Right ventricle myocardium superior (tissue), 1 donor: ENCODE data around the gene PYGO1. TPM values are rescaled to one million over a fixed set of nuclear protein-coding genes. Genes with fewer than 3 reads are reported as not detected.
"Not testable (repeated sequence)": the region's sequence is repeated elsewhere in the genome, so short reads cannot be mapped to it uniquely, and the experiment has no call there.

Experiments used
- ATAC-seq: fragments of 200-7000 bp; cut with Tn5 transposase; one replicate; pipeline ENCODE4 v1.9.1; 2020; ENCODE audit warnings: mild to moderate bottlenecking; ENCODE audit not compliant: poor library complexity
- DNase-seq: peaks from one replicate; pipeline ENCODE4 v3.0.0-alpha.2; 2020
- intact Hi-C: fragments of 100-400 bp; cut with DNase I; formaldehyde crosslinking; loops from one replicate; pipeline ENCODE4 v1.11.2; 2022
- long read RNA-seq: library from polyadenylated mRNA; unstranded; transcript quantifications from one replicate; pipeline ENCODE4 v2.0.0, GENCODE V29; 2021
- total RNA-seq: library from RNA; stranded (reverse); fragmentation: NEBNext Ultra II Directional; extraction: Animal tissue kit (Norgen Biotek cat#: 25700); gene quantifications from one replicate; pipeline ENCODE4 v1.2.1, GENCODE V29; 2021
- donor health status: DM: no; HTN: yes; CAD: no; lungs with severe emphysema.

PYGO1 gene, protein sequence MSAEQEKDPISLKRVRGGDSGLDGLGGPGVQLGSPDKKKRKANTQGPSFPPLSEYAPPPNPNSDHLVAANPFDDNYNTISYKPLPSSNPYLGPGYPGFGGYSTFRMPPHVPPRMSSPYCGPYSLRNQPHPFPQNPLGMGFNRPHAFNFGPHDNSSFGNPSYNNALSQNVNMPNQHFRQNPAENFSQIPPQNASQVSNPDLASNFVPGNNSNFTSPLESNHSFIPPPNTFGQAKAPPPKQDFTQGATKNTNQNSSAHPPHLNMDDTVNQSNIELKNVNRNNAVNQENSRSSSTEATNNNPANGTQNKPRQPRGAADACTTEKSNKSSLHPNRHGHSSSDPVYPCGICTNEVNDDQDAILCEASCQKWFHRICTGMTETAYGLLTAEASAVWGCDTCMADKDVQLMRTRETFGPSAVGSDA
- 6.0 TPM for total RNA-seq
- long read RNA-seq, partial matches to known transcripts: 0 of 3 reads
- long read RNA-seq, other reads (novel, unspliced or antisense): 2 of 3 reads

DNA sequence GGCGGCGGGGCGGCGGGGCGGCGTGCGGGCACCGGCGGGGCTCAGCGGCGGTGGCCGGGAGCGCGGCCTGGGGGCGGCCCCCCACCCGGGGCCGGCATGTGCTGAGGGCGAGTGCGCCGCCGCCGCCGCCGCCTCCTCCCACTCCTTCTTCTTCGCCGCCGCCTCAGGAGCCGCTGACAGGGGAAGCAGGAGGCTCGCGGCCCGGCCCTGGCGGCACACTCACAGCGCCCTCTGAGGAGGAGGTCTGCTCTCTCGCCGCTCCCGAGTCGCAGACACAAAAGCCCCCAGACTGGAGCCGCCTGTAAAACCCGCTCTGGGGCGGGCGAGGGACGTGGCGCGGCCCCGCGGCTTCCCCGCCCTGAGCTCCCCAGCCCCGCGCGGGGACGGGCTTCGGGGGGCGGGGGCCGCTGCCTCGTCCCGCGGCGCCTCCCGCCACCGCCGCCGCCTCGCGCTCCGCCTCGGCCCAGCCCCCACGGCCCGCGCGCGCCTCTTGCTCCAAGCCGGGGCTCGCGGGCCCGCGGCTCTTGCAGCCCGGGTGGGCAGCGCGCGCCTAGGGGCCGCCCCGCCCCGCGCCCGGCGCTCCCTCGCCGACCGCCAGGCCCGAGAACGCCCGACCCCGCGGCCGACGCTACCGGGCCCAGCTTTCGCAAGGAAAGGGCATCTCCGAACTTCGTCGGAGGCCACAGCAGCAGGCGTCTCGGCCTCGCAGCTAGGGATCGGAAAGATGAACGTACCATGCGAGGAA lies at the start of gene PYGO1:
Gene PYGO1 (minus strand): TSS at position 276 of the 745 bp plus-strand sequence. CDS start 462 bp downstream, outside the sequence.
- peak; percentile 94 for ATAC-seq
- DNase-seq: peak; percentile 71
- intact Hi-C loops: no loop called here

DNA sequence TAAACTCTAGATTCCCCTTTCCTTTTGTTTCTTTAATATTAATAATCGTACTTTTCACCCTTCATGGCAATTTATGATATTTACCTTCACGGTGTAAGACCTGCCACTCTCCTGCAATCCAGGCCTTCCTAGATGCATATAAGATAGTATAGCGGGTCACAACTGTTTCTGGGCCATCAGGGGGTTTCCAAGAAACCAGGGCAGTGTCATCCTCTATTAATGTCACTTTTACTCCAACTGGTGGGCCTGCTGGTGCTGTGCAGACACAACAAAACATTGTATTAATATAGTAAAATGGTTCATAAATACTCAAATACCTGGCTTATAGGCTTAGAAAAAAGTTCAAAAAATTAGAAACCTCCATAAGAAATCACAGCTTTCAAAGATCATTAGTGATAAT lies 48.9 kb upstream of the PYGO1 start:
- intact Hi-C loops: no loop called here
- DNase-seq (no peak), ATAC-seq (no peak)

DNA sequence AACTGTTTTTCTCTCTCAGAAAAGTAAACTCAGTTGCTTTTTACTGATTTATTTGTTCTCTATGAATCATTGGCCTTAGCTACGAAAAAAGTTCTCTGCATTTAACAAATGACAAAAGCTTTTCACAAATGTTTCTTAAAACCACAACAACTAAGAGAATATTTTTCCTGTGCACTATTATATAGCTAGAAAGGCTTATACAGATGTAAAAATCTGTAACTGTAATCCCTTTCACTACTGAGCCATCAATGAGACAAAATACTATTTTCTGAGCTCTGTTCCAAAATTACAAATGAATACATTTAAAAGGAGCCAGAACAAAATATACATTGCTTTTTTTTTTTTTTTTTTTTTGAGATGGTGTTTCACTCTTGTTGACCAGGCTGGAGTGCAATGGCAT lies 45.6 kb upstream of the PYGO1 start:
- DNase-seq (no peak), ATAC-seq (no peak)
- intact Hi-C loops: no loop called here

DNA sequence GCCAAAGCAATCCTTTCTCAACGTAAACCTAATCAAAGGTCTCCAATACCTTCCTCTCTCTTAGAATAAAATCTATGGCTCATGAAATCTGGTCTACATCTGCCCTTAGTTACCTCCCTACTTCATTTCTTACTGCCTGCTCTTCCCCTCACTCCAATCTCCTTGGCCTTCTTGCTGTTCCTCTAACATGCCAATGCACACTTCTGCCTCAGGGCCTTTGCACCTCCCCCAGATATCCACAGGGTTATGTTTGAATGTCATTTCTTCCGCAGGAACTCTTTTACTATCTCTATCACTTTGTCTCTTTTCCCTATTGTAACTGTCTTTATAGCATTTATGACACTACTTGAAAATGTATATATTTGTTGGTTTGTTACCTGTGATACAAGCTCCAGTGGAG lies 44.3 kb upstream of the PYGO1 start:
- intact Hi-C loops: no loop called here
- ATAC-seq (no peak), DNase-seq (no peak)

DNA sequence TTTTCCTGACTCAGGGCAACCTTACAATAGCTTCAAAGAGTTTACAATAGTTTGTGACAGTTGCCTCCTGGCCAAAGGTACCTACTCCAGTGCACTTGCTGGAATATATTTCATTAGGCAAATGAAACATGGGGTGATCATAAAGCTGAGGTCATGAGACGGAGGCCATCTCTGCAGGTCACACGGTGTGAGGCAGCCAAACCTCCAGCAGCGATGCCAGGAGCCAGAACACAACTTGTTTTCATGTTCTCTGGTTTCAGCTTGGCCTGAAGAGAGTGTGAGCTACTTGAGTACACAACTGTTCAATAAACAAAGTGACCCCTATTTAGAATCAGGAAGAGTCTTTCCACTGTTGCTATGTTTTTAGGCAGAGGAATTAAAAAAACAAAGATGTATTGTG lies 42.7 kb upstream of the PYGO1 start:
- intact Hi-C loops: no loop called here
- DNase-seq: no peak
- ATAC-seq: no peak

DNA sequence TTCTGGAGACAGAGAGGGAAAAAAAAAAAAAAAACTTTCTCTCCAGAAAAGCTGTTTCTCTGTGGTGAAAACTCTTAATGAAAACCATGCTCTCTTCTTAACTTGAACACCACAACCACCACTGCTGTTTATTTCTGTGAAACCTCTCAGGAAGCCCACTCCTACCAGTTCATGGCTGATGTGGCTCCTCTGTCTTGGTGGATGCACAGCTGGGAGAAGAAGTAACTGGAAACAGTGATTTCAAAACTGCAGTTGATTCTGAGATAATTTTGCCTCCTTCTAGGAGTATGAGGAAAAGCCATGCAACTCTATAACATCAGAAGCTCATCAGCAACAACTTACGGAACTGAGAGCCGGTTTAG lies 40.2 kb upstream of the PYGO1 start:
- DNase-seq (no peak), ATAC-seq (no peak)
- intact Hi-C loops: no loop called here

DNA sequence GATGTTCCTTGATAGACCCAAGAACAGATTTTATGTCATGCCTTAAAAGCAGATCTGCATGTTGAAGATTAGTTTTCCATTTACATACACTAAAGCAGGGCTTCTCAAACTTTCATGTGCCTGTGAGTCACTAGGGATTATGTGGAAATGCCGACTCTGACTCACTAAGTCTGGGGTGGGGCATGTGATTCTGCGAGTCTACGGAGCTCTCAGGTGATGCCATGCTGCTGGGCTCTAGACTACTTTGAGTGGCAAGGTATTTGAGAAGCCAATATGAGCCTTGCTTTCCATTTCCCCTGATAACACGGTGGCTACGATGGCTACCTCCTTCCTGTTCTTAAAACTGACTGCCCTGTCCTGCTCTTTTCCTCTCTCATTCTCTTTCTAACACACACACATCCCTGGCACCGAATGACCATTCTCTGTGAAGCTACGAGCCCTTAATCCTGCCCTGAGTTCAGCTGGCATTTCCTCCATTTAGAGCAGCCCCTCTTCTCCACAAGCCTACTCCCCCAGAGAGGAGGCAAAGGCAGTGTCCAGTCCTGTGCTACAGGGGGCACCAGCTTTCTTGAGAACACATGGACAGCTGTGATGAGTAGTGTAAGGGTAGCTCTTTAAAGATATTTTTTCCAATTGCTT lies 39.7 kb upstream of the PYGO1 start:
- DNase-seq: no peak
- intact Hi-C loops: no loop called here
- ATAC-seq: no peak

DNA sequence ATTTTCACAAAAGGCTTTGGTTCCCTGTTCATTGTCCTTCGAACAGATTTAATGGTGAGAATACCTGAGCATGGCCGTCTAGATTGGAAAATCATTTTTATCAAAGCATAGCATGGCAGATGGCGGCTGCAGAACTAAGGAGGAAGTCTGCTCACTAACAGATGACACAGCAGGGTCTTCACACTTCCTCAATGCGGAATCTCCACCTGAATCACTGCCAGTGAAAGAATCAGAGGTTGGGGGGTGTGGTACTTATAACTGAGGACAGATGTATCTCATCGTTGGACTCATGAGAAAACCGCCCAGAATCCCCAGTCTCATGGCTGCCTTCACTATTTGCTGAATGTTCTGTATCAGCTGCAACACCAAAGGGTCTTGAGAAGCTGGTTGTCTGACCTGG lies 31.6 kb upstream of the PYGO1 start:
- intact Hi-C loops: no loop called here
- no peak for ATAC-seq

DNA sequence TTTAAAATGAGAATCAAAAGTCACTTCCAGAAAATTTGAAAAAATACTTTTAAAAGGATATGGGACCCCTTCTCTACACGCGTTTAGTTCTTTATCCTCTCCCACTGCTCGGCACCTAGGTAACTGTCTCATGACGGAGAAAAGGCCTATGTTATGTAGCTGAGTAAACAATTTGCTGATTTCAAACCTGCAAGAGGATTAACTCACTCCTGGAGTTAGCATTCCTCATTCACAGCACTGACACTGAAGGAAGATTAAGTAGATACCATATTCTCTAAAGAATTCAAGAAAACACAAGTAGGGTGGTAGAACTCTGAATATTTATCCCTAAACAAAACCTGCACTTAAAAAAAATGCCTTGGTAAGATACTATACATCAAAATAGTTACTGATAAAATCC lies 30.2 kb upstream of the PYGO1 start:
- intact Hi-C loops: no loop called here
- DNase-seq (no peak), ATAC-seq (no peak)

More for the DNA sequence above, 31.6 kb upstream of the PYGO1 start:
- DNase-seq: no peak

DNA sequence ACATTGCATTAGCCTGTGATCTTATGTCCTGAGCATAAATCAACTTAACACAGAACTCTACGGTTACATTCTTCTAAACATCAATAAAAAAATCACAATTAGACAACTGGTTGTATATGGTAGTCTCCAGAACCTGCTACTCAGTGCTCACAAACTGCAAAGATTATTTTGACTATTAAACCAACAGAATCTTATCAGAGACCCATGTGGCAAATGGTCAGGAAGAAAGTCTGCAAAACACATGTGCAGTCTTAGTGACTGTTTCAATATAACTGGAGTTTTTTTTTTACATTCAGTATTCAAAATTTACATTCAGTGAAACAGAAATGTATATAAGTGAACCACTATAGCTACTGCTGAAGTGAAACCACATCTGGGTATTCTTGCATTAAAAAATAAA lies 27.3 kb upstream of the PYGO1 start:
- ATAC-seq: no peak
- no peak for DNase-seq
- intact Hi-C loops: no loop called here

DNA sequence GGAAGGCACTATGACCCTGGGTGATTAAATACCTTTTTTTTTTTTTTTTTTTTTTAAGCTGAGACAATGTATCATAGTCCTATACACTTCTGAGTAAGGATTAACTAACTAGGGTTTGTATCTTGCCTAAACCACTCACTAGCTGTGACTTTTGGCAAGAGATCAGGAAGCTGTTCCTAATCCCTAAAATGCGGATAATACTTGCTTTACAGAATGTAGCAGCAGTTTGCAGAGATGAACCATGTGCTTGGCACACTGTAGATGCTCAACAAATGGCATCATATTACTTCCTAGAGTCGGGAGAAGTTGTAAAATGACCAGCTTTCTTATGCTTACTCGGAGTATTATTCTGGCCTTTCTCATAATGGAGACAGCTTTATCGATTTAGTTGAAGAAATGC lies 25.6 kb upstream of the PYGO1 start:
- intact Hi-C loops: no loop called here
- ATAC-seq: no peak

DNA sequence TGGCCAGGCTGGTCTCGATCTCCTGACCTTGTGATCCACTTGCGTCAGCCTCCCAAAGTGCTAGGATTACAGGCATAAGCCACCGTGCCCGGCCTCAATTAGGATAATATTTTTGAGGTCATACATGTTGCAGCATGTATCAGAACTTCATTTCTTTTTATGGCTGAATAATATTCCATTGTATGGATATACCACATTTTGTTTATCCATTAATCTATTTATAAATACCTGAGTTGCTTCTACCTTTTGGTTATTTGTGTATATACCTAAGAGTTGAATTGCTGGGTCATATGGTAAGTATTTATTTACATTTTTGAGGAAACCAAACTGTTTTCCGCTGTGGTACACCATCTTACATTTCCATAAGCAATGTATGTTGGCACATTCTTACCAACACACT lies 18.1 kb upstream of the PYGO1 start:
- intact Hi-C loops: no loop called here
- no peak for DNase-seq
- no peak for ATAC-seq

More for the DNA sequence above, 25.6 kb upstream of the PYGO1 start:
- no peak for DNase-seq

DNA sequence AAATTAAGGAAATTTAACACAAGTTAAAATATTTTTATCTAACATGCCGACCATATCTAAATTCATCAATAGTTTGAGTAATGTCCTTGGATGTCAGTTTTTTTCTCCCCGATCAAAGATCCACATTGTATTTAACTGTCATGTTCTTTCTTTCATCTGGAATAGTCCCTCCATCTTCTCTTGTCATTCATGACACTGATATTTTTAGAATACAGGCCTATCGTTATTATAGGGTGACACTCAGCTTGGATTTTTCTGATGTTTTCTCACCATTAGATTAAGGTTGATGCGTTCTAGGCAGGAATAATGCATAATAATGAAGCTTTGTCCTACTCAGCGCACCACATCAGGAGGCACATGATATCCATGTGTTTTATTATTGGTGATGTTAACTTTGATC lies 13.2 kb upstream of the PYGO1 start:
- ATAC-seq (no peak), DNase-seq (no peak)
- intact Hi-C loops: no loop called here

DNA sequence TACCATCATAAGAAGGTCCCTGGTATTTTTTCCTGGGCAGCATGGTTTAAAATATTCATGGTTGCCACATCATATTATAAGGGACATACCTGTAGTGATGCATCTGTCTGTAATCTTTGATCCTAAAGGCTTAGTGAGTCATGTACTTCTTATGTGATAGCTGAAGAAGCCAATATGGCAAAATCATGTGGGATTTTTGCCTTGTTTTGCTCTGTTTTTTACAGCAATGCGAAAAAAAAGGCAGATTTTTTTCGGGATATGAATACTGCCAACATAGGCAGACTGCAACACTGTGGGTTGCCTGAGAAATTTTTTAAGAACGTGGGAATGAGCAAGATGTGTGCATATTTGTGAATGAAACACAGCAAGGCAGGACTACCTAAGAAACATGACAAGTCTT lies 11.3 kb upstream of the PYGO1 start:
- ATAC-seq (no peak), DNase-seq (no peak)
- intact Hi-C loops: no loop called here

DNA sequence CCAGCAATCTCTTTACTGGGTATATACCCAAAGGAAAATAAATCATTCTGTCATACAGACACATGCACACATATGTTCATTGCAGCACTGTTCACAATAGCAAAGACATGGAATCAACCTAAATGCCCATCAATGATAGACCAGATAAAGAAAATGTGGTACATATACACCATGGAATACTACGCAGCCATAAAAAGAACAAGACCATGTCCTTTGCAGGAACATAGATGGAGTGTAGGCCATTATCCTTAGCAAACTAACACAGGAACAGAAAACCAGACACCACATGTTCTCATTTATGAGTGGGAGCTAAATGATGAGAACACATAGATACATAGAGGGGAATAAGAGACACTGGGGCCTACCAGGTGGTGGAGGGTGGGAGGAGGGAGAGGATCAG lies 4.9 kb upstream of the PYGO1 start:
- ATAC-seq, DNase-seq, intact Hi-C loops: not testable (repeated sequence)

DNA sequence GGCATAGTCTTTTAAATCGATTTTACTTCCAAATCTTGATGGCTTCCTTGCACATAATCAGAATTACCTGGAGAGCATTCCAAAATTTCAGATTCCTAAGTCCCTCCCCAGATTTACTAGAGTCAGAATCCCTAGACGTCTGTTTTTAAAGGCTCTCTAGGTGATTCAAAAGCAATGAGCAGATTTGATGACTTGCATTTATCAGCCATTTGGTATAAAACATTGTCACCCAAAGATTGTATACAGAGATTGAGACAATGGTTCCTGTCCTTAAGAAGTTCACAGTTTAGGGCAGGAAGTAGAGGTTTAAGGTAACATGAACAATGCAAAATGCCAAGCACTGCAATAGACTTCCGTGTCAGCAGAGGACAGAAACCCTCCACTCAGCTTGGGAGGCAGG lies 2.6 kb upstream of the PYGO1 start:
- DNase-seq: no peak
- intact Hi-C loops: no loop called here
- ATAC-seq: no peak

DNA sequence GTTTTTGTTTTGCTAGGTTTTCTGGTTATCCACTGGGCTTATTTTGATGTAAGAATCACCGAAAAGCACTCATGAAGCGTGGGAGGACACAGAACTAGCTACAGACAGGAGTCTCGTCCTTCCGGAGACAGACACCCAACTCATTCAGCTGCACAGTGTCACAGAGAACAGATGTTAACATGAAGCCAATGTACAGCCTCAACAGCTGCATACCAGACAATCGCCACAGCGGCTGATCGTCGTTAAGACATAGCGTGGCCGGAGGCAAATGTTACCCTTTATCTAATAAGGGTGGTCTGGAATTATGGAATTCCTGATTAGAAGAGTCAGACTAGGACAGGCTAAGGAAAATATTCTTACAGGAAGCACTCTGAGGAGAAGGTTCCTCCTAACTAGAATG lies 1.1 kb upstream of the PYGO1 start:
- intact Hi-C loops: no loop called here
- DNase-seq: no peak
- no peak for ATAC-seq

DNA sequence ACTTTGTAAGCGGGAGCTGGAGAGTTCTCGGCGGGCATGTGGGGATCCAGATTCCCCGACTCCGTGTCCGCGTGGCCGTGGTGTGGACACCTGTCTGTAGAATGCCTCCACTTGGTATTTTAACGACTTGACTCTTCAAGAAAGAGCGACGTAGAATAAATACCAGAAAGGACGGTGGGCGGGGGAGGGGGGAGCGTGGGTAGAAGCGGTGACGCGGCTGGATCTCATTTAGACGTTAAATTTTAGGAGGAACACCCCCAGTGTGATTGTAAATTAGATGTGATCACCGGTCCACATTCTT lies 620 bp upstream of the PYGO1 start:
- no peak for ATAC-seq
- intact Hi-C loops: no loop called here
- no peak for DNase-seq

DNA sequence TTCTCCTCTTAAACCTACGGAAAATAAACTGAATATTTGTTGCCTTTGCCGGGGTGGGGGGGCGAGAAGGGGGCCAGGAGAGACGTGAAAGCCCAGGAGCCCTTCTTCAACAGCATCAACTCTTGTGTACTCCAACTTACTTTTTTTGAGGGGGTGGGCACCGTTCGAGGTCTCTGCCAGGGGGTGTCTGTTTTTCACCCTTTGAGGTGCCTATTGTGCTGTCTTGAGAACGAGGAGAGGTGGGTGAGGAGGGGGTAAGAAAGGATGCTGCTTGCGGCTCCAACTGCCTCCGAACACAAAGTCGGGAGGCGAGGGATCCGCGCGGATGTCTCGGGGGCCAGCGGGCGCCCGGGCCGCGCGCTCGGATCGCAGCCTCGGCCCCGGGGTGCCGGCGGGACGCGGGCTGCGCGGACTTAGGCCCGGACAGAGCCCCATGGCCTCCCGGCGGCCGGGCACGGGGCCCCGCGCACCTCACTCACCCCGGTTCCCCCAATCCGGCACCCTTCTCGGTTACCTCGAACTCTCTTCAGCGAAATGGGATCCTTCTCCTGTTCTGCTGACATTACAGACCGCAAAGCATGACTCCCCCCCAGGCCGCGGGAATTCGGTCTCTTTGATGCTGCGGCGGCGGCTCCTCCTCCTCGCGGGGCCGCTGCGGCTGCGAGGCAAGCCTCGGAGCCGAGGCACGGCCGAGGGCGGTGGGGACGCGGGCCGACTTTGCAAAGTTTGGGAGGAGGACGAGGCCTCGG lies 650 bp downstream of the PYGO1 start:
- intact Hi-C loops: no loop called here
- ATAC-seq (peak; percentile 67), DNase-seq (no peak)
